T follicular helper cell (primary cell): Measurements from ENCODE around the gene LYRM2.

Source experiments
- DNase-seq: peaks from one replicate; pipeline ENCODE4 v3.0.0-alpha.2; 2020; ENCODE audit warnings: low read depth

LYRM2 gene

GRCh38 chr6:89596056-89596455 lies 42.5 kb downstream of the LYRM2 start:
- no peak for DNase-seq

DNA sequence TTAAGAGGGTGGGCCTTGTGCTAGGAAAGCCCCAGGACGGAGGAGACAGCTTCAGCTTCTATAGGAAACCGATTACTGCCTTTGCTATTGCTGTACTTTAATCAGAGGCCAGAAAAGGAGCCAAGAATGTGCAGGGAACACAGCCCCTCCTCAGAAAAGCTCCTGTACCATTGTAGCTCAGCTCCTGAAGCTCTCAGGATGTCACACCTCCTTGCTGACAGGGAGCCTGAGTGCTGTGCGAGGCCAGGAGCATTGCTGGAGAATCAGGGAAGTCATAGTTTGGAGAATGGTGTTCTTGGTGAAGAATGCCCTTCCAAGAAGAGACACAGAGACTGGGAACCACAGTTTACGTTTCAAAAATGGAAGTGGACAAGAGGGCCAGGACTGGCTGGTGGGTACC lies 46.8 kb downstream of the LYRM2 start:
- DNase-seq: no peak

DNA sequence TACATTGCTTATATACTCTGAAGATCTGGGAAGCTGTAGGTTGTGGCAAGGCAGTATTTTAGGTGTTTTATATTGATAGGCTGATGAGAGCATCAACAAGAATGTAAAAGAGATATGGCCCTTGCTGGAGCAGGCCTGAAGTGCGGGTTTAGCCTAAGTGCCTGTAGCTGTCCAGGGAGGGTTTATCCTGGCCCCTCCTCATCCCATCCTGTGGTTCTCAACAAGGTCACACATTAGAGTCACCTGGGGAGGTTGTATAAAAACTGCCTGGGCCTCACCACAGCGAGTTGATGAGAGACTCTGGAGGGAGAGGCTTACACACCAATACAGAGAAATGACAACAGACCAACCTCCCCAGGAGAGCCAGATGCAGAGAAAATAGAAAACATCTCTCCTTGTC lies 48.4 kb downstream of the LYRM2 start:
- no peak for DNase-seq

DNA sequence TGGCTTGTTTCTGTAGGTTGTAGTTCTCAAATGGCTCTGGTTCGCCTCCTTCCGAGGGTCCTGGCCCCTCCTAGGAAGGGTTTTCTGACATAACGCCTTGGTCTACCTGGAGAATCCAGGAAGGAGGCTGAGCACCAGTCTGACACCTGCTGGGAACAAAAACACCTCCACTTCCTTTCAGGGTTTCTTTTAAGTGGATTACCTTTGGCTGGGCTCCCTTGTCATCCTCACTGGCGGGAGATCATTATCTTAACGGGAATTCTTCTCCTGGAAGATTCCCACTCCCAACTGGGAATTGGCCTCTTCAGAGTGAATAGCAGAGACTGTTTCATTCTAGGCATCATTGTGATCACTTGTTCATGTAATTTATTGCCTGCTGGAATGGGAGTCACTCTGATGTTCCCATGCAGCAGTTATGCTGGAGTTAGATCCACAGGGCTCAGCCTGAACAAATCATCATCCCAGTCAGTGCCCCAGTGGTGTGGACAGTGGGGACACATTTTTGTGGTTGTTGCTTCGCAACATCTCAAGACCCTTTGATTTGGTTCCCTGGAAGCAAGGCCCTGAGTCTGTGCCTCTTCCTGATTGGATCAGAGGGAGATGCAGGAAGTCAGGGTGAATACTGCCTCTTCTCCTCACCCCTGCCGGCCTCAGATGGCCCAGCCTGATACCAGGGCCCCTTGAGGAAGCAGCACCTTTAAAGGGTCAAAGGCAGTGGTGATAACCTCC lies 49.1 kb downstream of the LYRM2 start:
- no peak for DNase-seq

DNA sequence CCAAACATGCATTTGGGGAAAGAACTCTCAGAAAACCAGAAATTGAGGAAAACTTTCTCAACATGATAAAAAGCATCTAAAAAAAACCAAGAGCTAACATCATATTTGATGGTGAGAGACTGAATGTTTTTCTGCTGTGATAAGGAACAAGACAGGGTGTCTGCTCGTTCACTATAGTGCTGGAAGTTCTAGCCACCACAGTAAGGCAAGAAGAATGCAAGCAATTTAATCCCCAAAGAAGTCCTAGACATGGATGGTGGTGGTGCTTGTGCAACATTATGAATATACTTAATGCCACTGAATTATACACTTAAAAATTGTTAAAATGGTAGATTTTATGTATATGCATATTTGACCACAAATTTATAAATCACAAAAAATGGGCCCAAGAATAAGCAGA lies 53.4 kb downstream of the LYRM2 start:
- no peak for DNase-seq

- no peak for DNase-seq
These were observed 54.0 kb downstream of the LYRM2 start for GRCh38 chr6:89584539-89584938.

- DNase-seq: no peak
These were observed 55.0 kb downstream of the LYRM2 start for GRCh38 chr6:89583559-89583958.

DNA sequence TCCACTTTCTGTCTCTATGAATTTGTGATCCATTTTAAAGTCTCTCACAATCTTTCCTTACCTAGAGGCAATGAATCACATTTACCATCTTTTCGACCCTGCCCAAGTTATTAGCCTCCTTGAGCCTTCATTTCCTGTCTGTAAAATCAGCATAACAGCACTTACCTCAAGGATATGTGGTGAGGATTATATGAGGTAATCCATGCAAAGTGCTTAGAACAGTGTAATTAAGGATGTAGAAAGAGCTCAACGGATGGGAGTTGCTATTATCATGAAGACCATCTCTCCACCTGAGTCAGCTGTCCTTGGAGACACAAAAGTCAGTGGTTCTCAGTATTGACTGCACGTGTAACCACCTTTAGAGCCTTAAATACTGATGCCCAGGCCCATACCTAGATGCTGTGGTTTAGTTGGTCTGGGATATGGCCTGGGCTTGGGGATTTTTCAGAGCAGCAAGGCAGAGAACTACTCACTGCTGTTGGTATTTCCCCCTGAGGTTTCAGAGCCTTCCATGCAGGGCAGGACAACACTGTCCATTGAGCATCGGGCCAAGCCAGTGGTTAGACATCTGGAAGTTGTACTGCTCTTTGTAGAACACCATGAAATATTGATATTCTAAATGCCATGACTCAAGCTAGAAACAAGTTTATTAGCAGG lies 55.8 kb downstream of the LYRM2 start:
- DNase-seq: no peak

GRCh38 chr6:89581689-89582088 lies 56.9 kb downstream of the LYRM2 start:
- DNase-seq: no peak

DNA sequence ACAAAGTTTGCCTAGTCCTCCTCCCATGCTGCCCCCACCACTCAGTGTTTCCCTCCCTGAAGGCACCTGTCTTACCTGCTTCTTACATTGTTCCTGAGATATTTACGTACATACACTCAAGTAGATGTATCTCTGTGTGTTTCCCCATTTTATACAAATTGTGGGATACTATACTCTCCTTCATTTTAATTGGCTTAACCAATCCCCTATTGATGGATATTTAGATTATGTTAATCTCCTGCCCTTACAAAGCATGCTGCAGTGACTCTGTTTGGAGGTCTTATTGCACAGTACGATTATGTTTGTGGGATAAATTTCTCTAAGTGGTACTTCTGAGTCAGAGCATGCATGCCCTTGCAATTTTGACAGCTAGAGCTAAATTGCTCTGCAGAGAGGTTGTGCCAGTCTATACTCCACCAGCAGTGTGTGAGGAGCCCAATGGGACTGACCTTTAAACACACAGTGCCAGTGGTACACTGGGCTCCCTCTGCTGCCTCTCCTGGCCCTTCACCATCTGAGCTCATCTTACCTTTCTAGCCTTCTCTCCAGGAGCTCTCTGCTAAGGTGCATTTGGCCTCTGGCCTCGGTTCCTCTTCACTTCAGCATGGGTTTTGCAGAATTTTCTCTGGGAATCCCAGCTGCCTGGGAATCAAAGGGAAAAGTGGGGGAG lies 57.4 kb downstream of the LYRM2 start:
- no peak for DNase-seq

DNA sequence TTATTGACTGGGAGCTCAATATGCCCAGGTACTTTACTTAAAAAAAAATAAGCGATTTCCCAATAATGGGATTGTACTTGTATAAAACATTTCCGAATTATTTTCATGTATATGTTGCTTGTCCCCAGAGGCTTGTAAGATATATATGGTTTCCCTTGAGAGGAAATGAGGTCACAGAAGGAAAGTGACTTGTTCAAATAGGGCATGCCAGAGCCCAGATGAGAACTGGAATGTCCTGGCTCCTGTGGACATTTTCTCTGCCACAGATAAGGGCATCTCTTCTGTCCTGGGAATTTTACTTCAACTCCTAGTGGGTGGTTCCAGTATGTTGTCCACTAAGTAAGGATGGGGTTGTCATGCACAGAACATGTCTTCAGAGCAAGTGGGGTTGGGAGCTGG lies 63.0 kb downstream of the LYRM2 start:
- DNase-seq: no peak

GRCh38 chr6:89574910-89575561 lies 63.5 kb downstream of the LYRM2 start:
- DNase-seq: no peak

GRCh38 chr6:89567630-89568390 lies 70.7 kb downstream of the LYRM2 start:
- DNase-seq: no peak

DNA sequence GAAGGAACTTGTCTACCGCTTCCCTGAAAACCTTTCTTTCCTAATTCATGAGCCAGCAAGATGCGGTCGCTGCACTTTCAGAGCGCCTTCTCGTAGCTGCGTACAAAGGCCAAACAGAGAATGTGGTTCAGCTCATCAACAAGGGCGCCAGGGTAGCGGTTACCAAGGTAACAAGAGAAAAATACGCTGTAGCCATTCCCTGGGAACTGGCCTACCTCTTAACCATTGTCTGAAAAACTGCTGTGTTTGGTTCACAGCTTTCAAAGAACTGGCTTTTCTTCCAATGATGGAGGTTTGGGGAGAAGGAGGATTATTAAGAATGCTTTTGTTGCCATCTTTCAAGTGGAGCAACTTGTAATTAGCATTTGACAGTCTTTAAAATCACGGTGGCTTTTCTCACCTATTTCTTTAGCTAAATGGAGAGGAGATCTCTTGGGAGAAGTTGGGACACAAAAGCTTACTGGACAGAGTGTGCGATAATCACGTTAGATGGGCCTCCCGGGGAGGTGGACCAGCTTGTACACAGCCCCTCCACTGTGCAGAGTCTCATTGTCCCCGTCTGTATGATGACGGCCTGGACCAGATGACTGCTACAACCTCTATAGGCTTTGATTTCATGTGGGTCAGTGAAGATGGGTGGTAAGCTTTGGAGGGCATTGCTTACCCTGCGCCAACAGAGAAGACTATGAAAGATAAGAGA lies 71.5 kb downstream of the LYRM2 start:
- no peak for DNase-seq

GRCh38 chr6:89566008-89566800 lies 72.3 kb downstream of the LYRM2 start:
- no peak for DNase-seq

- DNase-seq: no peak
These were observed 73.7 kb downstream of the LYRM2 start for GRCh38 chr6:89564752-89565427.

- no peak for DNase-seq
These were observed 74.7 kb downstream of the LYRM2 start for GRCh38 chr6:89563866-89564265.

DNA sequence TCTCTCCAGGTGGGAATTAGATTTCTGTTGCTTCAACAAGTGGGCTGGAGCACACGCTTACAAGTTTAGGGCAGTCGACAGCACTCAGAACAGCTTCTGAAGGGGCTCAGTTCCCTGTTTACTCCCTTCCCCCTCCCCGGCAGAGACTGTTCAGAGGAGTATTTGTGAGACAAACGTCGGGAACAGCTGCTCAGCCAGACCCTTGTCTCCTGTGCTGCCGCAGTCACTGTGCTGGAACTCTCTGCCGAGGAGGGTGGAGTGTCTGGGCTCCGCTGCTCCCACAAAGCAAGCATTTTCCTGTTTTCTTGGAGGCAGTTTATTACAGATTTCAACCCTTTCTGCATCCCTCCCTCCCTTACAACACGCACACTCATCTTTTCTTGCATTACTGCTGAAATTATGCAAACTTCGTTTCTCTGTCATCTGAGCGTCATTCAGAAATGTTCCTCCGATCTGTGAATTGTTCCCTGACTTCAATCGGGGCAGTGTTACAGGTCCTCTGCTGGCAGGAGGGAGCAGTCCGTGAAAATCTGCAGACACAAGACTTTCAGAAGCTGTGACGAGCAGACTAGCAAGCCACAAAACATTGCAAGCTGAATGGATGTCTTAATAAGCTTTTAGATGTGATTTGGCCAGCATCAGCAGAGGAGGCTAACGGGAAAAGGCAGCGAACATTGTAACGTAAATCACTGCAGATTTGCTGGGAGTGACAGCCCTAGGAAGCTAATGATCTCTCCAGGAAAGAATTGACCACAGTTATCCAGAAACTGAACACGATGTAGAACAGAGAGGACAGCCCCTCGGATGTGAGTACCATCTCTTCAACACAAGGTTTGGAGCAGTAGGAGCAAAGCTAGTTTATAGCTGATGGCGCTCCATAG lies 76.2 kb downstream of the LYRM2 start:
- no peak for DNase-seq

GRCh38 chr6:89559487-89559886 lies 79.1 kb downstream of the LYRM2 start:
- DNase-seq: no peak
